EL (cell line): ENCODE results near the gene PLXNB3.

Source experiments
- DNase-seq: peaks from one replicate; pipeline ENCODE4 v3.0.0-alpha.2; 2016

Gene PLXNB3

DNA sequence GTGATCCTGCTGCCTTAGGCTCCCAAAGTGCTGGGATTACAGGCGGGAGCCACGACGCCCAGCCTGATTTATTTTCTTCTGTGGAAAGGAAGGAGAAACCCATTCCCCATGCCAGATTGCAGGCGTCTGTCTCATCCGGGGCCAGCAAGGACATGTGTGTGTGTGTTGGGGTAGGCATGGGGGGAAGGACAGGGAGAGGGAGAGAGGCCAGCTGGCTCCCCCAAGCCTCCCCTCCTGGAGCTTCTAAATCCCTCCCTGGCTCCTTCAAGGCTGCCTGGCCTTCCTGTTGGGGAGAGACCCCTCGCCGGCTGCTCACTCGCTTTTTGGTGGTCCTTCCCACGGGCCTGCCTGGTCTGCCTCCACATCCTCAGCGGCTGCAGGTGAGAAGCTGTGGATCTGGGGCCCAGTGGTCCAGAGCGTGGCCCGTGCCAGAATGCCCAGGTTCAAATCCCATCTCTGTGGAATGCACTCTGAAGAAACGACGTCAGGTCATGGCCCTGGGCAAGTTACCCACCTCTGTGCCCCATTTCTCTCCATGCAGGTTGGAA lies 1.3 kb upstream of the PLXNB3 start:
- DNase-seq, result no peak

DNA sequence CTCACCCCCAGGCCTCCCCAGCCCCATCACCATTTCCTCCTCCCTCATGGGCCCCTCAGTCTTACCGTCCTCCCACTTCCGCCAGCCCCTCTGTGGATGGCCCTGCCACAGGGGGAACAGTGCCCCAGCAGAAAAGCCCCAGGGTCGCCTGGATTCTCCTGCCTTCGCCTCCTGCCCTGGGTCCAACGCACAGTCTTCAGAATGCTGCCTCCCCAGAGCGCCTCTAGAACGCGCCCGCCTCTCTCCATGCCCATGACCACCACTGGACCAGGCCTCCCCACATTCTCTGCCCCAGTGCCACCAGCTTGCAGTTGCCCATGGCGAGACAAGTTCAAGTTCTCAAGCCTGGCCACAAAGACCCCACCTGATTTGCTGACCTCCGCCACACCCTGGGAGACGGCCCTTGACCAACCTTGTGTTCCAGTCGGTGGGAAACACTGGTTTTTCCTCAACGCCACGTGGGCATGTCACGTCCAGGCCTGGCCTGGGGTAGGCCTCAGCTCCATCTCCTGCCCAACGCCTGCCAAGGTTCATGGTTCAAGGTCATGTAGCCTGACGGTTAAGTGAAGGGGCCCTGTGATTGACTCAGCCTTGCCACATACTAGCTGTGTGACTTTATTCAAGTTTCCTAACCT lies 634 bp upstream of the PLXNB3 start:
- DNase-seq, result no peak

DNA sequence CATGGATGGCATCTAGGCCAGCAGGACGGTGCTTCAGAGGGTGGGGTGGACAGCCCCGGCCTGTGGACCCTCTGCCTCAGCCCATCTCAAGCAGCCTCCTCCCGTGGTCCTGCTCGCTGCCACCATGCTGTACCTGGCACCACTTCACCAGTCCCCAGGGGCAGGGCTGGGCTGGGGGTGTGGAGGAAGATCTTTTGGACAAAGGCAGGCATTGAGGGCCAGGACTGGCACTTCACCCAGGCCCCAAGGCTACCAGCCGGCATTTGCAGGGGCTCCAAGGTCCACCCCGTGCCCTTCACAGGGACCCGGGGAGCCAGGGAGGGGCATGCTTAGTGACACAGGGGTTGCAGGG lies 713 bp downstream of the PLXNB3 start:
- DNase-seq, result no peak

DNA sequence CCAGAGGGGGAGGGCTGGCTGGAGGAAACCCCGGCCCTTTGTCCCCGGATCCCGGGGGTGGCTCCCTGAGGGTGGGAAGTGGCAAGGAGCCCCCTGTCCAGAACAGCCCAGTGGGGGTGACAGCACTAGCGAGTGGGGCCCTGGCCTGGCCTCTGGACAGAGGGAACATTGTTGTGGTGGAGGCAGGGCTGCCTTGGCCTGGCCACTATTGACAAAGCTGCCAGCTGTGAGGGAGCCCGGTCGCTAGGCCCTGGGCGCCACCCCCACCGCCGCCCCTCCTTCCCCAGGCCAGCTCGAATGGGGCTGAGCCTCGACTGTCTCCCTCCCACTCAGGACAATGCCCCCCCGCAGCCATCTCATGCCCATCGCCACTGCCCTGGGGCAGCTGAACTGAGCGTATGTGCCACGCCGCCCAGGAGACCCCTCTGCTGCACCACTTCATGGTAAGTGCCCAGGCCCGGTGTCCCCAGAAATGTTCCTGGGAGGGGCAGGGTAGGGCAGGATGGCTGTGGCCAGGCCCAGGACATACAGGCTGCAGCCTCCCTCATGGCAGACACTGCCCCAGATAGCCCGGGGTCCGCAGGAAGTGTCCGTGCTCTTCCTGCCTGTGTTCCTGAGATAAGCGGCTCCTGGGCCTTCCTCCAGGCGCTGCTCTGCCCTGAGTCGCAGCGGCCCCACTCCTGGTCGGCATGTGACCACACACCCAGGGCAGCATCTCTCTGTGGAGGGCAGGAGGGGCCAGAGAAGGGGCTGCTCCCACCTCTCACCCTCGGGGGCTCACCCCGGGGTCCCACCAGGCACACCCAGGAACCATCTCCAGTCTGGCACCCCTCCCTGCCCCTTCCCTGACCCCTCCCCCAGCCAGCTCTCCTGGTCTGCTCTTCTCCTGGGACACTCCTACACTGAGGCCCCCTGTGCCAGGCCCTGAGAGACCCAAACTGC lies 1.4 kb downstream of the PLXNB3 start:
- DNase-seq, result peak; percentile 42

DNA sequence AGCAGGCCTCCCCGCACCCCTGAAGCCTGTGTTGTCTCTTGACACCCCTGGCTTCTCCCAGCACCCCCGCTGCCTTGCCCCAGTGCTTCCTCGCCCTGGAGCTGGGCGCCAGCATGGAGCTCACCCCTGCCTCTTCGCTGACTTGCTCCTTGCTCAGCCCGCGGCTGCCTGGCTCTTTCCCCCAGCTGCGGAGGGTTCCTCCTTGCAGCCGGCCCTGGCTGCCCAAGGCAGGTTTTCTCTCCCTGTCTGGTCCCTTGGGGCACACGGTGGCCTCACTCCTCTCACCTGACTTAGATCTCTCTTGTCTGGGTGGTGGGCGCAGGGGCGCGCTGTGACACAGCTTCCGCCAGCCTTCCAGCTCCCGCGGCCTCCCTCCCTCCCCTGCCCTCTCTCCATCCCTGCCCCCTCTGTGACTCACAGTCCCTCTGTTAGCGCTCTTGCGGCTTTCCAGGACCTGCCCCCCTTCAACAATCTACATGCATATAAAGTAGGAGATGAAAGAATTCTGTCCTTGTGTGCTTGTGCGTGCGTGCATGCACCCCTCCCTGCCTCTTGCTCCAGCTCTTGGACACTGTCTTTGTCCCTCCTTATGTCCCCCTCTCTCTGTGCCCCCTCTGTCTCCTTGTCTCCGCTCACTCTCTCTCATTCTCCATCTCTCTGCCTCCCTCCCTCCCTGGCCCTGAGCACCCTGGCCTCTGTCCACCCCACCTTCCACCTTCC lies 2.2 kb downstream of the PLXNB3 start:
- DNase-seq, result peak; percentile 80

DNA sequence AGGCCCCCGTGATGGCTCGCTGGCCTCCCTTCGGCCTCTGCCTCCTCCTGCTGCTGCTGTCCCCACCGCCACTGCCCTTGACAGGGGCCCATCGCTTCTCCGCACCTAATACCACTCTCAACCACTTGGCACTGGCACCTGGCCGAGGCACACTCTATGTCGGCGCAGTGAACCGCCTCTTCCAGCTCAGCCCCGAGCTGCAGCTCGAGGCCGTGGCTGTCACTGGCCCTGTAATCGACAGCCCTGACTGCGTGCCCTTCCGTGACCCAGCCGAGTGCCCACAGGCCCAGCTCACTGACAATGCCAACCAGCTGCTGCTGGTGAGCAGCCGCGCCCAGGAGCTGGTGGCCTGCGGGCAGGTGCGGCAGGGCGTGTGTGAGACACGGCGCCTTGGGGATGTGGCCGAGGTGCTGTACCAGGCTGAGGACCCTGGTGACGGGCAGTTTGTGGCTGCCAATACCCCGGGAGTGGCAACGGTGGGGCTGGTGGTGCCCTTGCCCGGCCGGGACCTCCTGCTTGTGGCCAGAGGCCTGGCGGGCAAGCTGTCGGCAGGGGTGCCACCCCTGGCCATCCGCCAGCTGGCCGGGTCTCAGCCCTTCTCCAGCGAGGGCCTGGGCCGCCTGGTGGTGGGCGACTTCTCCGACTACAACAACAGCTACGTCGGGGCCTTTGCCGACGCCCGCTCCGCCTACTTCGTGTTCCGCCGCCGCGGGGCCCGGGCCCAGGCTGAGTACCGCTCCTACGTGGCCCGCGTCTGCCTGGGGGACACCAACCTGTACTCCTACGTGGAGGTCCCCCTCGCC lies 3.0 kb downstream of the PLXNB3 start:
- DNase-seq, result no peak

DNA sequence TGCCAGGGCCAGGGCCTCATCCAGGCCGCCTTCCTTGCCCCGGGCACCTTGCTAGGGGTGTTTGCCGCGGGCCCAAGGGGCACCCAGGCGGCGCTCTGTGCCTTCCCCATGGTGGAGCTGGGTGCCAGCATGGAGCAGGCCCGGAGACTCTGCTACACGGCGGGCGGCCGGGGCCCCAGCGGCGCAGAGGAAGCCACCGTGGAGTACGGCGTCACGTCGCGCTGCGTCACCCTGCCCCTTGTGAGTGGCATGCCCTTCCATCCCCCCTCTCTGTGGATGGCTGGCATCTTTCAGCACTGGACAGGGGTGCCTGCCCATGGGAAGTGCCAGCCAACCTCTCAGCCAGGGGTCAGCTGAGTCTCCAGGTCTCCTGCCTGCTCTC lies 3.6 kb downstream of the PLXNB3 start:
- no peak for DNase-seq

DNA sequence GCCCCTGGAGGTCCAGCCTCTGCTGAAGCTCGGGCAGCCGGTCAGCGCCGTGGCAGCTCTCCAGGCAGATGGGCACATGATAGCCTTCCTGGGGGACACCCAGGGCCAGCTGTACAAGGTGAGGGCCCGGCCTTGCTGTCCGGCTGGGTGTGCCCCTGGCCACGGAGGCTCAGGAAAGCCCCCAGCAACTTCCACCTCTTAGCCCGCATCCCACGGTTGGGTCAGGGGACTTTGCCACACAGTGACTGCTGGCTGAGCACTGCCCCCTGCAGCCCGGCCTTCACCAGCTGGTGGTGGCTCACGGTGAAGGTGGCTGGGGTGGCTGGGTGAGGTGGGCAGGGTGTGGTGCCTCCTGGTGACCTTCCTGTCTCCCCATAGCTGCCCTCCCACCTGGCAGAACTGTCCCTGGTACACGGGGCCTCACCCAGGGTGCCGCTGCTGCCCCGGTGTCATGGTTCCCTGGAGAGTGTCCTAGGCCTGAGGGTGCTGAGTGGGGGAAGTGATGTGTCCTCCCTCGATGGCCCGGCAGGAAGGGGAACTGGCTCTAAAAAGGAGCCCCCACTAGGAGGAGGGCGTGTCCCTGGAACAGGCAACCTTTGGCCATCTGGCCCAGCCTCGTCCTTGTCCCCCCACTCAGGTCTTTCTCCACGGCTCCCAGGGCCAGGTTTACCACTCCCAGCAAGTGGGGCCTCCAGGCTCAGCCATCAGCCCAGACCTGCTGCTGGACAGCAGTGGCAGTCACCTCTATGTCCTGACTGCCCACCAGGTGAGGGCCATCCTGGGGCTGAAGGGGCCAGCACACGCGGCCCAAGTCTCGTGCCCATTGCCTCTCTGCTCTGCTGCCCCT lies 4.5 kb downstream of the PLXNB3 start:
- DNase-seq, result no peak

DNA sequence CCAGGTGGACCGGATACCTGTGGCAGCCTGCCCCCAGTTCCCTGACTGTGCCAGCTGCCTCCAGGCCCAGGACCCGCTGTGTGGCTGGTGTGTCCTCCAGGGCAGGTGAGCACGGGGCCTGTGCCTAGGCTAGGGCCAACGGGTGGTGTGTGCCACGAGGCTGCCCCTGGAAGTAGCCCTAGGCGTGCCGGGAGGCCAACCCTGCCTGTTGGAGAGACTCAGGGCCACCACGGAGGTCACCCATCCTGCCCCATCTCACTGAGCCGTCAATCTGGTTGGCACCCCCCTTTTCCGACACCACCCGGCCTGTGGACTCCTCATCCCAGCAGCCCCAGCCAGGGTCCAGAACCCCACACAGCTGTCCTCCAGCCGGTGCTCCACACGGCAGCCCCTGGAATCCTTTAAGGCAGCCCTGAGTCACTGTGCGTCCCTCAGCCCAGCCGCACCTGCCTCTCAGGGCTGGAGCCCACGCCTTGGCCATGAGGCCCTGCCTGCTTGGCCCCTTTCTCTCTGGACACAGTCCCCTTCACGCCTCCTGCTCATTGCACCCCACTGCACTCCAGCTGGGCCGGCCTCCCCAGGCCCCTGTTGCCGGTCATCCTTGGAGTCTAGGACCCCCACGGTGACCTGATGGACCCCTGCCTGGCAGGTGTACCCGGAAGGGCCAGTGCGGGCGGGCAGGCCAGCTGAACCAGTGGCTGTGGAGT lies 5.3 kb downstream of the PLXNB3 start:
- DNase-seq, result no peak

DNA sequence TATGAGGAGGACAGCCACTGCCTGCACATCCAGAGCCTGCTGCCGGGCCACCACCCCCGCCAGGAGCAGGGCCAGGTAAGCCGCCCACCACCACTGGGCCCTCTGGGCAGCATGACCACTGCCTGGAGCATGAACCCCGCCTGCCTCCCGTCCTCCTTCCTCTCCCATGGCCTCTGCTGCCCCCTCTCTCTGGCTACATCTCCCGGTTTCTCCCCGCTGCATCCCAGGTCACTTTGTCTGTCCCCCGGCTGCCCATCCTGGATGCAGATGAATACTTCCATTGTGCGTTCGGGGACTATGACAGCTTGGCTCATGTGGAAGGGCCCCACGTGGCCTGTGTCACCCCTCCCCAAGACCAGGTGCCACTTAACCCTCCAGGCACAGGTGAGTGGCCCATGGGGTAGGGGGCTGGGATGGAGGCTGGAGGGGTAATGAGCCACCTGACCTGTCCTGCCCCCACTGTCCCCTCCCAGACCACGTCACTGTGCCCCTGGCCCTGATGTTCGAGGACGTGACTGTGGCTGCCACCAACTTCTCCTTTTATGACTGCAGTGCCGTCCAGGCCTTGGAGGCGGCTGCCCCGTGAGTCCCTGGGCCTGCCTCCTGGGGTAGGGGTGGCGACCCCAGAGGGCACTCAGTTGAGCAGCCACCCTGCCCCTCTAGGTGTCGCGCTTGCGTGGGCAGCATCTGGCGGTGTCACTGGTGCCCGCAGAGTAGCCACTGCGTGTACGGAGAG lies 6.0 kb downstream of the PLXNB3 start:
- DNase-seq, result no peak

DNA sequence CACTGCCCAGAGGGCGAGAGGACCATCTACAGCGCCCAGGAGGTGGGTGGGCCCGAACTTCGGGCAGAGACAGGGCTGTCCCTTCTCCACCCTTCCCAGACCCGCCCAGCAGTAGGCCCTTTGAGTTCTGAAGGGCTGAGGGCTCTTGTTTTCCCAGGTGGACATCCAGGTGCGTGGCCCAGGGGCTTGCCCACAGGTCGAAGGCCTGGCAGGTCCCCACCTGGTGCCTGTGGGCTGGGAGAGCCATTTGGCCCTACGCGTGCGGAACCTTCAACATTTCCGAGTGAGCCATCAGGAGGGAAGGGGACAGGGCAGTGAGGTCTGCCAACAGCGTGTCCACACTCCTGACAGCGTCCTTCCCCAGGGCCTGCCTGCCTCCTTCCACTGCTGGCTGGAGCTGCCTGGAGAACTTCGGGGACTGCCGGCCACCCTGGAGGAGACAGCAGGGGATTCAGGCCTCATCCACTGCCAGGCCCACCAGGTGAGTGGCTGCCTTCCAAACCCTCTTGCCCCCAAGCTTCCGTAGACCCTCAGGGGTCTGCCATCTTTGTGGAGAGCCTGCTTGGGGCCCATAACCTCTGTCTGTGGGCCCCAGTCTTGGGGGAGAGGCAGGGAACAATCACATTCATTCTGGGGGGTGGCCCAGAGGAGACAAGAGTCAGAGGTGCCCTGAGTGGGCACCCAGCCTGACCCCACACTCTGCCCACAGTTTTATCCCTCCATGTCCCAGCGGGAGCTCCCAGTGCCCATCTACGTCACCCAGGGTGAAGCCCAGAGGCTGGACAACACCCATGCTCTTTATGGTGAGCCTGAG lies 6.8 kb downstream of the PLXNB3 start:
- no peak for DNase-seq

DNA sequence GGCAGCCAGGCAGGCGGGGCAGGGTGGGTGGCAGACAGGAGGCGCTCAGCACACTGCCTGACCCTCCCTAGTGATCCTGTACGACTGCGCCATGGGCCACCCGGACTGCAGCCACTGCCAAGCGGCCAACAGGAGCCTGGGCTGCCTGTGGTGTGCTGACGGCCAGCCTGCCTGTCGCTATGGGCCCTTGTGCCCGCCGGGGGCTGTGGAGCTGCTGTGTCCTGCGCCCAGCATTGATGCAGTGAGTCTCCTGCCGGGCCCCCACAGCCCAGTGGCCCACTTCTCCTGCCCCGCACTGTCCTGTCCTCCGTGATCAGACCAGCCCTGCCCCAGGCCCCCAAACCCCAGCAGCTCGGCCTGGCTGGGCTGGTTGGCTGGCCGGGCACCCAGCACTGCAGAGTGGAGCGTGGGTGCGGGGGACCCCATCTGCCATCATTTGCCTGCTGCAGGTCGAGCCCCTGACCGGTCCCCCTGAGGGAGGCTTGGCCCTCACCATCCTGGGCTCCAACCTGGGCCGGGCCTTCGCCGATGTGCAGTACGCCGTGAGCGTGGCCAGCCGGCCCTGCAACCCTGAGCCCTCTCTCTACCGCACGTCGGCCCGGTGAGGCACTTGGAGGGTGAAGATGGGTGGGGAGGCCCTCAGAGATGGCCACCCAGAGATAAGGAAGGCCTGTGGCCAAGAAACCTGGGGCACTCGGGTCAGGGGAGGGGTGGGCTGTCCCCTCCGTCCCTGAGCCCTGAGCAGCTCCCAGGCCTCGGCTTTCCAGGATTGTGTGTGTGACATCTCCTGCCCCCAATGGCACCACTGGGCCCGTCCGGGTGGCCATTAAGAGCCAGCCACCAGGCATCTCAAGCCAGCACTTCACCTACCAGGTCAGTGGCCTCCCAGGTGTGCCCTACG lies 7.6 kb downstream of the PLXNB3 start:
- DNase-seq, result no peak

DNA sequence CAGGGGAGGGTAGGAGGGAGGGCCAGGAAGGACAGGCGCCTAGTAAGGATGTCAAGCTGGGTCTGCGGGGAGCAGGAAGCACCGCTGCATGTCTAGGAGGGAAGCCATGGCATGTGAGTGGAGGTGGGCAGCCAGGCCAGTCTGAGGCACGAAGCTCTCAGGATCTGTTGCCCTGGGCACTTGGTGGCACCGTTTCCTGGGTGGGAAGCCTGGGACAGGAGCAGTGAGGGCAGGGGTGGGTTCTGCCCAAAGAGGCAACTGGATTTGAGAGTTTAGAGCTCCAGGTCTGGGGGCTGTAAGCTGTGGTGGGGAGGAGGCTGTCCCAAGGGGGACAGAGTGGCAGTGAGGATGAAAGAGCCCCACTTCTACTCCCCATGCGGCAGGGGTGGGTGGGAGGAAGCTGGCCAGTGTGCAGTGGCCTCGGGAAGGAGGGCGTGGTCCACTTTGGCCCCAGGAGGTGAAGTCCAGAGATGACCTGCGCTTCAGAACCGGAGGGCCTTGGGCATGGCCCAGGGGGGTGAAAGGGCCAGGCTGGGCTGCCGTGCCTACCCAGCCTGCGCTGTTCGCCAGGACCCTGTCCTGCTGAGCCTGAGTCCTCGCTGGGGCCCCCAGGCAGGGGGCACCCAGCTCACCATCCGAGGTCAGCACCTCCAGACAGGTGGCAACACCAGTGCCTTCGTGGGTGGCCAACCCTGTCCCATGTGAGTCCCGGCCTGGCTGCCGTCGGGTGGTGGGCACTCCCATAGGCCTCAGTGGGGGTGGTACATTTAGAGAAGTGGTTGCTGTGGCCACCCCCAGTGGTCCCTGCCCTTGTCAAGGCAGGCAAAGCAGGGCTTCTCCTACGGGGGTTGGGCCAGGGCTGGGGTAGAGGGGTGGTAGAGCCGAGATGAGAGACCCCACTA lies 8.5 kb downstream of the PLXNB3 start:
- DNase-seq, result no peak

DNA sequence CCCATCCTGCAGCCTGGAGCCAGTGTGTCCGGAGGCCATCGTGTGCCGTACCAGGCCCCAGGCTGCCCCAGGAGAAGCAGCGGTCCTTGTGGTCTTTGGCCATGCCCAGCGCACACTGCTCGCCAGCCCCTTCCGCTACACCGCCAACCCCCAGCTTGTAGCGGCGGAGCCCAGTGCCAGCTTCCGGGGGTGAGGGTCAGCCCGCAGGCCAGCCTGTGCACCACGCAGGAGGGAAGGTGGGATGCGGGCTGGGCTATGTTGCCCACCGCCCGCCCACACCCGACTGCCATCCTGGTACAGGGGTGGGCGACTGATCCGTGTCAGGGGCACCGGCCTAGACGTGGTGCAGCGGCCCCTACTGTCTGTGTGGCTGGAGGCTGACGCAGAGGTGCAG lies 9.2 kb downstream of the PLXNB3 start:
- no peak for DNase-seq

DNA sequence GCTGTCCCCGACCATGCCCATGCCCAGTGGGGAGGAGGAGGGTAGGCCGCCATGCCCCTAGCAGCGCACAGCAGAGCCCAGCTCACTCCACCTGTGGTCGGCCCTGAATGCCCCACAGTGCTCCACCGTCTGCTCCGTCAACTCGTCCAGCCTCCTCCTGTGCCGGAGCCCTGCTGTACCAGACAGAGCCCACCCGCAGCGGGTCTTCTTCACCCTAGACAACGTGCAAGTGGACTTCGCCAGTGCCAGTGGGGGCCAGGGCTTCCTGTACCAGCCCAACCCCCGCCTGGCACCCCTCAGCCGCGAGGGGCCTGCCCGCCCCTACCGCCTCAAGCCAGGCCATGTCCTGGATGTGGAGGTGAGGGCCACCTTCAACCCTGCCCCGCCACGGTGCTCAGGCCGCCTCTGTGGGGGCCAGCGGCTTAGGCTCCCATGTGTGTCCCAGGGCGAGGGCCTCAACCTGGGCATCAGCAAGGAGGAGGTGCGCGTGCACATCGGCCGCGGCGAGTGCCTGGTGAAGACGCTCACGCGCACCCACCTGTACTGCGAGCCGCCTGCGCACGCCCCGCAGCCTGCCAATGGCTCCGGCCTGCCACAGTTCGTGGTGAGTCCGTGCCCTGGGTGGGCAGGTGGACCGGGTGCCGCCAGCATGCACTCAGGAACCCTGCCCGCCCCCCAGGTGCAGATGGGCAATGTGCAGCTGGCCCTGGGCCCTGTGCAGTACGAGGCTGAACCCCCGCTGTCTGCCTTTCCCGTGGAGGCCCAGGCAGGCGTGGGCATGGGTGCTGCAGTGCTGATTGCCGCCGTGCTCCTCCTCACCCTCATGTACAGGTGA lies 9.9 kb downstream of the PLXNB3 start:
- no peak for DNase-seq

DNA sequence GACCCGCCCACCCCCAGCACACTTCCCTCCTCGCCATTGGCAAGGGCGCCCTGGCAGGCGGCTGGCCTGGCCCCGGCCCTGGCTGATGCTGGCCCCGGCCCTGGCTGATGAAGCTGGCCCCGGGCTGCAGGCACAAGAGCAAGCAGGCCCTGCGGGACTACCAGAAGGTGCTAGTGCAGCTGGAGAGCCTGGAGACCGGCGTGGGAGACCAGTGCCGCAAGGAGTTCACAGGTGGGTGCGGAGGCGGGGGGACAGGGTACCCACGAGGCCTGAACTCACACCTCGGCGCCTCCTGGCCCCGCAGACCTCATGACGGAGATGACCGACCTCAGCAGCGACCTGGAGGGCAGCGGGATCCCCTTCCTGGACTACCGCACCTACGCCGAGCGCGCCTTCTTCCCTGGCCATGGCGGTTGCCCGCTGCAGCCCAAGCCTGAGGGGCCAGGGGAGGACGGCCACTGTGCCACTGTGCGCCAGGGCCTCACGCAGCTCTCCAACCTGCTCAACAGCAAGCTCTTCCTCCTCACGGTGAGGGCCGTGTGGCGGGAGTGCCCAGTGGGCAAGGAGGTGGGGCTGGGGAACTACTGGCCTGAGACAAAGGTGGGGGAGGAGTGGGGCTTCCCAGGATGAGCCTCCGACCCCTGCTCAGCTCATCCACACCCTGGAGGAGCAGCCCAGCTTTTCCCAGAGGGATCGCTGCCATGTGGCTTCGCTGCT lies 10.7 kb downstream of the PLXNB3 start:
- DNase-seq, result no peak
